HG03342 (cell line): ENCODE results near the gene COL5A1.

ENCODE experiments used
- ATAC-seq: cut with Tn5 transposase; IDR thresholded peaks from one replicate; pipeline ENCODE4 v1.9.1; 2021; ENCODE audit warnings: mild to moderate bottlenecking, moderate library complexity; ENCODE audit not compliant: unreplicated experiment

Gene COL5A1

GRCh38 chr9:134886413-134886913 is 244.9 kb downstream of the COL5A1 start:
- no peak for ATAC-seq

GRCh38 chr9:134887219-134887618 is 245.6 kb downstream of the COL5A1 start:
- no peak for ATAC-seq

- no peak for ATAC-seq
Observed at GRCh38 chr9:134887686-134888602, 246.3 kb downstream of the COL5A1 start.

- ATAC-seq: no peak
Observed at GRCh38 chr9:134888603-134889190, 247.1 kb downstream of the COL5A1 start.

DNA sequence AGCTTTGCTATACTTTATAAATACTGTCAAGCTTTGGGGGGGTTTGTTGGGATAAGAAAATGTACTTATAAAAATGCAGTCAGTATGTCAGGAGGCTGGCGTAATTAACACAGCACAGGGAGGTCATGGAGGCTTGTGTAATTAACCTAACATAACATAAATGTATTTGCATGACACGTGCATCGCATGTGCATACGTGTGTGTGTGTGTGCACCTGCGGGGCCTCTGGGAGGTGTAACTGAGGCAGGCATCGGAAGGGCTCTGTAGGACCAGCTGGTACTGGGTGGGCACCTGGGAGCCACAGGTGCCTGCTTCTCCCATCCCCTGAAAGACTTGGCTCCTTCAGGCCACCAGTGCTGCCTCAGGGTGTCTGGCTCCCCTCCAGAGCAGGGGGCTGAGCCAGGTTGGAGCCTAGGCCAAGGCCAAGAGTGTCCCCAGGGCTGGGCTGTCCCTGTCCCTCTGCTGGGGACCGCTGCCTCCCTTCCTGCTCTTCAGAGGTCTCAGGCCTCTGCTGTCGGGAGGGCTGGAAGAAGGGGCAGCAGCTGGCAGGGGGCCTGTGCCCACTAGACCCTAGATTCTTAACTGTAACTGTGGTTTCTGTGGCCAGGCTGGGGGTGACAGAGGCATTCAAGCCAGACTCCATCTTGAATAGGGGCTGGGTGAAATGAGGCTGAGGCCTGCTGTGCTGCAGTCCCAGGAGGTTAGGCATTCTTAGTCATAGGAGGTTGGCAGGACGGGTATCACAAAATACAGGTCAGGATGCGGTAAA is 248.0 kb downstream of the COL5A1 start:
- no peak for ATAC-seq

DNA sequence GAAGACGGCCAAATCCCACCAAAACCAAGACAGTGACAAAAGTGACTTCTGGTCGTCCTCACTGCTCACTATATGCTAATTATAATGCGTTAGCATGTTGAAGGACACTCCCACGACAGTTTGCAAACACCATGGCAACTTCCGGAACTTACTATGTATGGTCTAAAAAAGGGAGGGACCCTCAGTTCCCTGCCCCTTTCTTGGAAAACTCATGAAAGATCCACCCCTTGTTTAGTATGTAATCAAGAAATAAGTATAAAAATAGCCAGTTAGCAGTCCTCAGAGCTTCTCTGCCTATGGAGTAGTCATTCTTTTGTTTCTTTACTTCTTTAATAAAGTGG is 248.5 kb downstream of the COL5A1 start:
- ATAC-seq: no peak

- no peak for ATAC-seq
Observed at GRCh38 chr9:134891053-134891452, 249.4 kb downstream of the COL5A1 start.

DNA sequence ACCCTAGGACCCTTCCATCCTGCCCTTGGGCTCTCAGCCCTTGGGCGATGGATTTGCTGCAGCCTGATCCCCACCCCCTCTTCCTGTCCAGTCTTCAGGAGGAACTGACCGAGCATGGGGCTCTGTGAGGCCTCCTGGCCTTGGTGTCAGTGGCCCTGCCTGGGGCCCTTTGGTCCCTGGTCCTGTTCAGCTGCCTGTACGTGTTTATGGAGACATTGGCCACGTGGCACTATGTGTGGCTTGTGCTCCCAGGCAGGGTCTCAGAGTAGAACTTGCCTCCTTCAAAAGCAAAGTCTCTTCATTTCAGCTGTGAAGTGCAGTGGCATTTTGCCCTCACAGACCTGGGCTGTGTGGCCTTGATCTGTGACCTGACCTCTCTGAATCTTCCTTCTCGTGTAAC is 250.1 kb downstream of the COL5A1 start:
- ATAC-seq: no peak

- no peak for ATAC-seq
Observed at GRCh38 chr9:134892221-134892620, 250.6 kb downstream of the COL5A1 start.

DNA sequence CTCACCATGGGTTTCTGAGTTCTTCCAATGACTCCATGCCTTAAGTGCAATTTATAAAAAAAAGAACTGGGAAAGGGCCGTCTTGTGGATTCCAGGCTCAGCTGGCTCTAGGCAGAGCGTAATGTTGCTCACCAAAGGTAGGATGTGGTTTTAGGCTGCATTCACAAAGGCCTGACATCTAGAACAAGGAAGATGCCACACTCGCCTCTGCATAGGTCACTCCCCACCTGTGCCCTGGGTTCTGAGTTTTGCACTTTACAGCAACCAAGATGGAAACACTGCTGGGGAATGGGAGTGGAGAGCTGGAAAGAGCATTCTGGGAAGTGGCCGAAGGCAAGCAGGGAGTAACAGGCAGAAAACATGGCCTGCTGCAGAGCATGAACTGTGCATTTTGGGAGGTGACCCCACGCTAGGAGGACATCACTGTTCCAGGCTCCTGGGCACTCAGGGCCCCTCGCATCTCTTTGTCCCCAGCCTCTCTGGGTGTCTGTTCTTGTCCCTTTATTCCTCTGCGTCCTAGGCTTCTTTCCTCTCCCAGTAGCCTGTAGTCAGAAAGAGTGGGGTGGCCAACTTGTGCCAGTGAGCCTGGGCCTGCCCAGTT is 251.3 kb downstream of the COL5A1 start:
- ATAC-seq: no peak
